BLaER1 (cell line): Measurements from ENCODE around the gene EPHX1.
A peak's percentile ranks its signal among the peaks of the same experiment; 100 is the strongest.
"Not testable (repeated sequence)": the region's sequence is repeated elsewhere in the genome, so short reads cannot be mapped to it uniquely, and the experiment has no call there.

Experiments used
- H3K27ac ChIP-seq: shearing (Covaris generic); formaldehyde crosslinking; 2 replicates; pipeline ENCODE4 v1.8.1; 2022
- H3K27me3 ChIP-seq: shearing (Covaris generic); formaldehyde crosslinking; 2 replicates; pipeline ENCODE4 v1.8.1; 2022
- H3K36me3 ChIP-seq: shearing (Covaris generic); formaldehyde crosslinking; 2 replicates; pipeline ENCODE4 v1.8.1; 2022
- H3K4me1 ChIP-seq: shearing (Covaris generic); formaldehyde crosslinking; 2 replicates; pipeline ENCODE4 v1.8.1; 2022
- H3K4me2 ChIP-seq: shearing (Covaris generic); formaldehyde crosslinking; 2 replicates; pipeline ENCODE4 v1.8.1; 2022
- H3K4me3 ChIP-seq: shearing (Covaris generic); formaldehyde crosslinking; 2 replicates; pipeline ENCODE4 v1.8.1; 2022
- H3K9ac ChIP-seq: shearing (Covaris generic); formaldehyde crosslinking; 2 replicates; pipeline ENCODE4 v1.8.1; 2022
- H3K9me3 ChIP-seq: shearing (Covaris generic); formaldehyde crosslinking; 2 replicates; pipeline ENCODE4 v1.8.1; 2022
- H4K20me1 ChIP-seq: shearing (Covaris generic); formaldehyde crosslinking; 2 replicates; pipeline ENCODE4 v1.8.1; 2022
- Cebpa-rat ChIP-seq: shearing (Covaris generic); IDR thresholded peaks from 2 replicates; pipeline ENCODE4 v1.8.1; 2022

EPHX1 gene

DNA sequence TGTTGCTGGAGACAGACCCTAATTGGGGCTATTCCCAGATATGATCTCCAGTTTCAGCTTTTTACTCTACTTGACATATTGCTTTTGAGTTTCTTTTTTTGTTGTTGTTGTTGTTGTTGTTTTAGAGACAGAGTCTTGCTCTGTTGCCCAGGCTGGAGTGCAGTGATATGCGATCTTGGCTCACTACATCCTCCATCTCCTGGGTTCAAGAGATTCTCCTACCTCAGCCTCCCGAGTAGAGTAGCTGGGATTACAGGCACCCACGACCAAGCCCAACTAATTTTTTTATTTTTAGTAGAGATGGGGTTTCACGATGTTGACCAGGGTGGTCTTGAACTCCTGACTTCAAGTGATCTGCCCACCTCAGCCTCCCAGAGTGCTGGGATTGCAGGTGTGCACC, 33.6 kb upstream of the EPHX1 start:
- peaks cover 58% of the 10 kb centered on the region for H3K4me1 ChIP-seq
- no peak for TF ChIP-seq Cebpa-rat
- H3K4me2 ChIP-seq: peak overlapping the region; percentile 87
- no peak overlapping the region; the same call in 1 of the 2 replicates for H3K9ac ChIP-seq
- peaks cover 5% of the 10 kb centered on the region for H3K9me3 ChIP-seq
- H3K4me3 ChIP-seq: peak overlapping the region; percentile 84
- no peak overlapping the region for H3K27ac ChIP-seq
- no peaks in the 10 kb centered on the region for H3K27me3 ChIP-seq
- peaks cover 23% of the 10 kb centered on the region for H4K20me1 ChIP-seq
- H3K36me3 ChIP-seq: peaks cover 20% of the 10 kb centered on the region

DNA sequence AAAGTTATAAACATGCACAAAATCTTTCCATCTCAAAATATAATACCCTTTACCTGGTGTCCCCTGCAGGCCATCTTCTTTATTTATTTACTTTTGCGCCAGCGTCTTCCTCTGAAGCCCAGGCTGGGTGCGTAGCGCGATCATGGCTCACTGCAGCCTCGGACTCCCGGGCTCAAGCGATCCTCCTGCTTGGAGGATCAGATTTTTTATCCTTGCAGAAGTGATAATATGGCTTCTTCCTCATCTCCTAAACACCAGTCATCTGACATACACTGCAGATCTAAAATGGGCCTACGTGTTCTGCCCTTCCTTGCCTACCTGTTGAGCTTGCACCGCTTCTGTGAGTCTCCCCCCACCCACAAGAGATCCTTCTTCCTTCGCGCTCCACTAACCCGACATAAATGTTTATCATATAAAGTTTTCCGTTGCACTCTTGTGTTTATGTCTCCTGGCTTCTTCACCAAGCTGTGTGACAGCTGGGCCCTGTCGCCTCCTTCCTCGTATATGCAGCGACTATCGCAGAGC, 32.8 kb upstream of the EPHX1 start:
- Histone ChIP-seq H3K27me3 (no peaks in the 10 kb centered on the region), H4K20me1 (peaks cover 31% of the 10 kb centered on the region), H3K9ac (peak overlapping the region; percentile 99), H3K9me3 (peaks cover 5% of the 10 kb centered on the region), H3K36me3 (peaks cover 28% of the 10 kb centered on the region), H3K4me1 (peaks cover 61% of the 10 kb centered on the region), H3K4me3 (peak overlapping the region; percentile 84), H3K4me2 (peak overlapping the region; percentile 87), H3K27ac (peak overlapping the region; percentile 70)
- no peak for TF ChIP-seq Cebpa-rat

DNA sequence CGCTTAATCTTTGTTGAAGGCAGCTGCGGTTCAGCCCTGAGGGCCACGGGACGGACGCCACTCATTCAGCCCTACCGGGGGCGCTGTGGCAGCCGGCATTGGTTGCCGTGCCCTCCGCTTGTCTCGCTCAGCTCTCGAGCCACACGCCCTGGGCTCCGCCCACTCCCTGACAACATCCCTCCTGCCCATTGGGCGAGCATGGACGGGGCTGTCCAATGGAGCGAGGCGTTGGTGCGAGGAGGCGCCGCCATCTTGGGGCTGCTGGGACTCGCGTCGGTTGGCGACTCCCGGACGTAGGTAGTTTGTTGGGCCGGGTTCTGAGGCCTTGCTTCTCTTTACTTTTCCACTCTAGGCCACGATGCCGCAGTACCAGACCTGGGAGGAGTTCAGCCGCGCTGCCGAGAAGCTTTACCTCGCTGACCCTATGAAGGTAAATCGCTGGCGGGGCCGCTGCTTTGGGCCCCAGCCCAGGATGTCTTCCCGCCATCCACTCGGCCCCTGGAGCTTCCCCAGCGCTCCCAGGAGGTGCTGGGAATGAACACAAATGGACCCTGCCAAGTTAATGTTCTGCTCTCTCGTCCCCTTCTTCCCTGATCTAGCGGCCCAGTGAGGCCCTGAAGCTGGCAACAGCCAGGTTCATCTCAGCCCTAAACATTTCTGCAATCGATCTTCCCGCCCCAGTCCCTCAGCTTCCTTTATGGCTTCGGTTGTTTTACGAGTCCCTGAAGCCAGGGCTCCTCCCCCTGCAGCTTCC, 32.2 kb upstream of the EPHX1 start, which contains the start of gene SRP9:
SRP9 (plus strand) TSS at position 244 of the 754 bp plus-strand sequence; CDS start at position 359, 115 bp downstream.
- Histone ChIP-seq H3K27me3 (no peaks in the 10 kb centered on the region), H3K27ac (peak within 1 kb of the TSS; percentile 100), H3K9ac (peak within 1 kb of the TSS; percentile 99), H3K4me3 (peak within 1 kb of the TSS; percentile 84), H3K4me1 (peaks cover 61% of the 10 kb centered on the region), H3K9me3 (peaks cover 5% of the 10 kb centered on the region), H3K36me3 (peaks cover 35% of the 10 kb centered on the region), H3K4me2 (peak within 1 kb of the TSS; percentile 89), H4K20me1 (peaks cover 37% of the 10 kb centered on the region)
- TF ChIP-seq Cebpa-rat: no peak

DNA sequence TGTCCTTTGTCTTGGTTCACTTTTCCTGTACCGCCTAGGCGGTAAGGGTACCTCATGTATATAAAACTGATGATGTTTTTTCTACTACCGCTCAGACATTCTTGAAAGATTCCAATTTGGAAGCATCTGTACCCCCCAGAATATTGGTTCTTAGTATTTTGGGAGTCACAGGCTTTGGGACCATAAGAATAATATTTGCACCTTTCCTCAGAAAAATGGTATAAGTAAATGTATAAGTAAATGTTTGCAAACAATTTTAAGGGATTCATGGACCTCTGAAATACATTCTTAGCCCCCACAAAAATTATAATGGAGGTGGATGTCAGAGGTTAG, 31.6 kb upstream of the EPHX1 start:
- Histone ChIP-seq H3K9me3 (peaks cover 5% of the 10 kb centered on the region), H3K27ac (peak overlapping the region; percentile 100), H3K4me1 (peaks cover 62% of the 10 kb centered on the region), H3K4me3 (peak overlapping the region; percentile 84), H4K20me1 (peaks cover 43% of the 10 kb centered on the region), H3K36me3 (peaks cover 39% of the 10 kb centered on the region), H3K27me3 (no peaks in the 10 kb centered on the region), H3K9ac (peak overlapping the region; percentile 99), H3K4me2 (peak overlapping the region; percentile 89)
- TF ChIP-seq Cebpa-rat: no peak

DNA sequence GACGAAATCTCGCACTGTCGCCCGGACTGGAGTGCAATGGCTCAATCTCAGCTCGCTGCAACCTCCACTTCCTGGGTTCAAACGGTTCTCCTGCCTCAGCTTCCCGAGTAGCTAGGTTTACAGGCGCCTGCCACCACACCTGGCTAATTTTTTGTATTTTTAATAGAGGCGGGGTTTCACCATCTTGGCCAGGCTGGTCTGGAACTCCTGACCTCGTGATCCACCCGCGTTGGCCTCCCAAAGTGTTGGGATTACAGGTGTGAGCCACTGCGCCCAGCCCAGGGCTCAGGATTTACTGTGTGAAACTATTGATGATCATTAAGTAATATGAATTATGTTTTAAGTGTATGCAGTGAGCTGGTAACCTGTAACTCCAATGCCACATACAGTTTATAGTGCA, 30.8 kb upstream of the EPHX1 start:
- not testable (repeated sequence) for H3K27me3 ChIP-seq, H3K9me3 ChIP-seq
- peaks cover 62% of the 10 kb centered on the region for H3K4me1 ChIP-seq
- peak overlapping the region; percentile 89 for H3K4me2 ChIP-seq
- H3K4me3 ChIP-seq: peak overlapping the region; percentile 84
- peak overlapping the region; percentile 100 for H3K27ac ChIP-seq
- peaks cover 48% of the 10 kb centered on the region for H3K36me3 ChIP-seq
- peak overlapping the region; percentile 99 for H3K9ac ChIP-seq
- peaks cover 52% of the 10 kb centered on the region for H4K20me1 ChIP-seq

DNA sequence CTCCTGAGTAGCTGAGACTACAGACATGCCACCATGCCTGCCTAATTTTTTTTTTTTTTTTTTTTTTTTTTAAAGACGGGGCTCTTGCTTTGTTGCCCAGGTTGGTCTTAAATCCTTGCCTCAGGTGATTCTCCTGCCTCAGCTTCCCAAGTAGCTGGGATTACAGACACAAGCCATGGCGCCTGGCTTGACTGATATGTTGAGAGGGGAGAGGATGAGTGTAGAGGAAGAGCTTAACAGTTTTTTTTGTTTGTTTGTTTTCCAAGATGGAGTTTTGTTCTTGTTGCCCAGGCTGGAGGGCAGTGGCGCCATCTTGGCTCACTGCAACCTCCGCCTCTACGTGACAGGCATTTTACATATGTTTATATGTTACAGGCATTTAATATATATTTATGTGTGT, 29.8 kb upstream of the EPHX1 start:
- Histone ChIP-seq H3K4me2 (peak overlapping the region; percentile 89), H3K9ac (no peak overlapping the region), H3K4me1 (peaks cover 61% of the 10 kb centered on the region), H3K27ac (no peak overlapping the region), H3K36me3 (peaks cover 58% of the 10 kb centered on the region), H3K27me3 (no peaks in the 10 kb centered on the region), H3K9me3 (peaks cover 2% of the 10 kb centered on the region; the same call in 1 of the 2 replicates), H3K4me3 (peak overlapping the region; percentile 84), H4K20me1 (peaks cover 61% of the 10 kb centered on the region)
- no peak for TF ChIP-seq Cebpa-rat

DNA sequence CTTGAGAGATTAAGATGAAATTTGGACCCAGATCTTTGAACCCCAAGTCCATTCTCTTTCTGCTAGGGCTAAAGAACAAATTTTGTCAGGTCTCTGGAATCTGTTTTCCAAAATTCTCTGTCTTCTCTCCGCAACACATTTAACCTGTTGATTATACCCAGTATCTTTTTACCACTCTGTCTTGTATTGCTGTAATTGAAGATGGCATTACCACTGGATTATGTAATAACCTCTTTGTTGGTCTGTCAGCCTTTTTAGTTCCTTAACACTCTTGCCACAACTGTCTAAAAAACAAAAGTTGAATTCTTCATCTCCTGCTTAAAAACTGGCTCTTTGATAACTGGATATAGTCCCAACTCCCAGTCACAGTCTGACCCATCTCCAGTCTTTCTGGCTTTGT, 29.3 kb upstream of the EPHX1 start:
- peak overlapping the region; percentile 89 for H3K4me2 ChIP-seq
- no peak for TF ChIP-seq Cebpa-rat
- no peak overlapping the region for H3K9ac ChIP-seq

DNA sequence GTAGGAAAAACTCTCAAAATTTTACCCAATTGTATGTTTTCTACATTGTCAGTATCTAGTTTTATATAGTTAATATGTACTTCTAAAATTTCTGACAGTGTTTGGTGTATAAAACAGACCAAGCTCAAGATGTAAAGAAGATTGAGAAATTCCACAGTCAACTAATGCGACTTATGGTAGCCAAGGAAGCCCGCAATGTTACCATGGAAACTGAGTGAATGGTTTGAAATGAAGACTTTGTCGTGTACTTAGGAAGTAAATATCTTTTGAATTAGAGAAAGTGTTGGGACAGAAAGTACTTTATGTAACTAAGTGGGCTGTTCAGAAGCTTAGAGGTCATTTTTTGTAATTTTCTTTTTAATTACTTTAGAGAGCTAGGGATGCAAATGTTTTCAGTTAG, 20.8 kb upstream of the EPHX1 start:
- H3K4me2 ChIP-seq, H3K9ac ChIP-seq, H3K4me3 ChIP-seq, H3K27me3 ChIP-seq, H3K27ac ChIP-seq, H3K4me1 ChIP-seq: not testable (repeated sequence)
- H4K20me1 ChIP-seq: peaks cover 36% of the 10 kb centered on the region
- peaks cover 75% of the 10 kb centered on the region for H3K9me3 ChIP-seq
- H3K36me3 ChIP-seq: peaks cover 97% of the 10 kb centered on the region

More for the DNA sequence above, 29.3 kb upstream of the EPHX1 start:
- H3K9me3 ChIP-seq: peaks cover 6% of the 10 kb centered on the region; the same call in 1 of the 2 replicates
- no peak overlapping the region for H3K27ac ChIP-seq
- no peak overlapping the region for H3K4me3 ChIP-seq
- no peaks in the 10 kb centered on the region for H3K27me3 ChIP-seq
- peaks cover 66% of the 10 kb centered on the region for H4K20me1 ChIP-seq
- H3K36me3 ChIP-seq: peaks cover 63% of the 10 kb centered on the region
- H3K4me1 ChIP-seq: peaks cover 56% of the 10 kb centered on the region

DNA sequence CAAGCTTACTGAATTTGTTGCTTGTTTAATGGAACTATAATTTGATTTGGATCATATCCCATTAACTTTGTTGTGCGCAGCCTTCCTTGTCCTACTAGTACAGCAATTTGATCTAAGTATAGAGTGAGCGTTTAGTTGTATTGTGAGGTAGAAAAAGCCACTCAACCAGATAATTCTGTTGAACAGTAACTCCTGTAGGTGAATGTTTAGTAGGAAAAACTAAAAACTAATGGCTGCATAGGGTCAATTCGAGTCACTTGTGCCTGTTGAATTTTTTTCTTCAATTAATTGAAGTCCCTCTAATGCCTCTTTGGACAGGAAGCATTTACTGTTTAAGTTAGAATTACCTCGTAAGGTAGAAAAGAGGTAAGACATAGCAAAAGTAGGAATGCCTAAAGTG, 15.0 kb upstream of the EPHX1 start:
- no peak overlapping the region for H3K27ac ChIP-seq

DNA sequence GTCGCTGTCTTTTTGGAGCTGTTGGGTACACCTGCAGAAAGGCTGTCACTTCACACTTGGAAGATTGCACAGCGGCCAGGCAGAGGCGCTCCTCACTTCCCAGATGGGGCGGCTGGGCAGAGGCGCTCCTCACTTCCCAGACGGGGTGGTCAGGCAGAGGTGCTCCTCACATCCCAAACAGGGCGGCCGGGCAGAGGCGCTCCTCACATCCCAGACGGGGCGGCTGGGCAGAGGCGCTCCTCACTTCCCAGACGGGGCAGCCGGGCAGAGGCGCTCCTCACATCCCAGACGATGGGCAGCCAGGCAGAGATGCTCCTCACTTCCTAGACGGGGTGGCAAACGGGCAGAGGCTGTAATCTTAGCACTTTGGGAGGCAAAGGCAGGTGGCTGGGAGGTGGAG, 13.8 kb upstream of the EPHX1 start:
- H3K36me3 ChIP-seq: peaks cover 78% of the 10 kb centered on the region

More for the DNA sequence above, 15.0 kb upstream of the EPHX1 start:
- Histone ChIP-seq H3K9me3 (peaks cover 63% of the 10 kb centered on the region), H3K27me3 (no peaks in the 10 kb centered on the region), H3K36me3 (peaks cover 83% of the 10 kb centered on the region), H3K4me2 (no peak overlapping the region), H3K4me3 (no peak overlapping the region), H3K9ac (no peak overlapping the region), H4K20me1 (no peaks in the 10 kb centered on the region), H3K4me1 (no peaks in the 10 kb centered on the region)
- TF ChIP-seq Cebpa-rat: no peak

DNA sequence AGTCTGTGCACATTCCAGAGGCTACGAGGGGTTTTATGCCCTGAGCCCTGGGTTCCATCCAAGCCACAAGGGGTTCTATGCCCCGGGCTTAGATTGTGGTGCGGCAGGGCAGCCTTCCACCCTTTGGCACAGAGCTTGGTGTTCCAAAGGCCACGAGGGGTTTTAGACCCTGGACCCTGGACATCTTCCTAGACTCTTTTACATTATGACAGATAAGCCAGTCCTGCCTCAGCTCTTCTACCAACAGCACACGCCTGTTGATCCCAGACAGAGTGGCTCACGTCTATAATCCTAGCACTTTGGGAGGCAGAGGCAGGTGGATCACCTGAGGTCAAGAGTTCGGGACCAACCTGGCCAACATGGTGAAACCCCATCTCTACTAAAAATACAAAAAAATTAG, 8.8 kb upstream of the EPHX1 start:
- H3K27me3 ChIP-seq, H3K9ac ChIP-seq, H3K4me2 ChIP-seq, H3K4me3 ChIP-seq, H3K27ac ChIP-seq, H3K9me3 ChIP-seq, H4K20me1 ChIP-seq, H3K4me1 ChIP-seq: not testable (repeated sequence)
- peaks cover 29% of the 10 kb centered on the region for H3K36me3 ChIP-seq

More for the DNA sequence above, 13.8 kb upstream of the EPHX1 start:
- not testable (repeated sequence) for H3K9ac ChIP-seq, H3K4me3 ChIP-seq, H3K4me1 ChIP-seq, H3K4me2 ChIP-seq, H3K27ac ChIP-seq, H3K27me3 ChIP-seq, H4K20me1 ChIP-seq
- peaks cover 53% of the 10 kb centered on the region for H3K9me3 ChIP-seq
